Activated B cell treated with CpG ODN at 0.5 μM for 24 hours (primary cell): ENCODE measurements around the gene SPINK2. TPM values are rescaled to one million over a fixed set of nuclear protein-coding genes. Genes with fewer than 3 reads are reported as not detected.

ENCODE experiments used
- ATAC-seq: fragments of 200-7000 bp; cut with Tn5 transposase; one replicate; pipeline ENCODE4 v1.10.0; 2021; ENCODE audit warnings: low read depth, mild to moderate bottlenecking, moderate library complexity
- CTCF ChIA-PET: fragments of 350-600 bp; sonication (Branson Sonifier 250); formaldehyde crosslinking; loops from one replicate; lab custom pipeline; 2021; ENCODE audit warnings: antibody characterized with exemption; lab: Charles Lee
- POLR2A ChIA-PET: fragments of 350-600 bp; sonication (Branson Sonifier 250); formaldehyde crosslinking; loops from one replicate; lab custom pipeline; 2021; ENCODE audit warnings: antibody characterized with exemption; lab: Charles Lee
- DNase-seq: peaks from one replicate; pipeline ENCODE4 v3.0.0; 2022
- H3K27ac Mint-ChIP-seq: one replicate; pipeline ENCODE4 v1.8.0; 2020; ENCODE audit warnings: mixed read lengths
- H3K27me3 Mint-ChIP-seq: one replicate; pipeline ENCODE4 v1.8.0; 2021; ENCODE audit warnings: mixed read lengths
- H3K36me3 Mint-ChIP-seq: one replicate; pipeline ENCODE4 v1.8.0; 2021; ENCODE audit warnings: low read depth, mixed read lengths
- H3K4me1 Mint-ChIP-seq: one replicate; pipeline ENCODE4 v1.8.0; 2021; ENCODE audit warnings: mixed read lengths
- H3K4me3 Mint-ChIP-seq: one replicate; pipeline ENCODE4 v1.8.0; 2020; ENCODE audit warnings: mild to moderate bottlenecking, mixed read lengths
- H3K9me3 Mint-ChIP-seq: one replicate; pipeline ENCODE4 v1.8.0; 2020; ENCODE audit warnings: mixed read lengths
- intact Hi-C: fragments of 100-400 bp; cut with micrococcal nuclease; formaldehyde crosslinking; loops from one replicate; pipeline ENCODE4 v1.15.1; 2024
- total RNA-seq: library from RNA; stranded (reverse); gene quantifications from 2 replicates; pipeline ENCODE4 v1.2.3, GENCODE V29; 2022
- TF ChIP-seq, protein P1 (sequence below): fragments of 200-600 bp; IDR thresholded peaks from one replicate; pipeline ENCODE4 v1.8.0; 2022; ENCODE audit warnings: antibody characterized with exemption, mild to moderate bottlenecking

Gene SPINK2
- total RNA-seq, 1 donor from 2014 or later = not detected

DNA sequence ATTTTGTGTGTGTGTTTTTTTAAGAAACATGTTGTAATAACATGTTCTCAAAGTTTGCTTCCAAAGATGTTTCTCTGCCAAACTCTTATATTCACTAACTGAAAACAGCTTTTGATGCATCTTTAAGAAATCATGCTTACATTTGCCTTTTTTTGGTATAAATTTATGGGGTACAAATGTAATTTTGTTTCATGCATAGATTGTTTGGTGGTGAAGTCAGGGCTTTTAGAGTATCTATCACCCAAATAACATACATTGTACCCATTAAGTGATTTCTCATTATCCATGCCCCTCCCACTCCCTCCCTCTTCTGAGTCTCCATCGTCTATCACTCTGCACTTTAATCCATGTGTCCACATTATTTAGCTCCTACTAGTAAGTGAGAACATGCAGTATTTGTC, 30.8 kb downstream of the SPINK2 start:
- ATAC-seq (no peak), DNase-seq (no peak)
- ChIA-PET POLR2A (no interaction called here), CTCF (interaction anchor here (1.7 kb wide), 1 partner anchor 9 kb away, joined by 5 read pairs; no protein-coding TSS in a partner anchor)
- TF ChIP-seq, protein P1, sequence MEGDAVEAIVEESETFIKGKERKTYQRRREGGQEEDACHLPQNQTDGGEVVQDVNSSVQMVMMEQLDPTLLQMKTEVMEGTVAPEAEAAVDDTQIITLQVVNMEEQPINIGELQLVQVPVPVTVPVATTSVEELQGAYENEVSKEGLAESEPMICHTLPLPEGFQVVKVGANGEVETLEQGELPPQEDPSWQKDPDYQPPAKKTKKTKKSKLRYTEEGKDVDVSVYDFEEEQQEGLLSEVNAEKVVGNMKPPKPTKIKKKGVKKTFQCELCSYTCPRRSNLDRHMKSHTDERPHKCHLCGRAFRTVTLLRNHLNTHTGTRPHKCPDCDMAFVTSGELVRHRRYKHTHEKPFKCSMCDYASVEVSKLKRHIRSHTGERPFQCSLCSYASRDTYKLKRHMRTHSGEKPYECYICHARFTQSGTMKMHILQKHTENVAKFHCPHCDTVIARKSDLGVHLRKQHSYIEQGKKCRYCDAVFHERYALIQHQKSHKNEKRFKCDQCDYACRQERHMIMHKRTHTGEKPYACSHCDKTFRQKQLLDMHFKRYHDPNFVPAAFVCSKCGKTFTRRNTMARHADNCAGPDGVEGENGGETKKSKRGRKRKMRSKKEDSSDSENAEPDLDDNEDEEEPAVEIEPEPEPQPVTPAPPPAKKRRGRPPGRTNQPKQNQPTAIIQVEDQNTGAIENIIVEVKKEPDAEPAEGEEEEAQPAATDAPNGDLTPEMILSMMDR = no peak
- peaks cover 12% of the 10 kb centered on the region for H3K4me1 Mint-ChIP-seq
- H3K4me3 Mint-ChIP-seq = no peak overlapping the region
- H3K27me3 Mint-ChIP-seq = no peaks in the 10 kb centered on the region
- H3K36me3 Mint-ChIP-seq = no peaks in the 10 kb centered on the region
- no peak overlapping the region for H3K27ac Mint-ChIP-seq
- intact Hi-C loops = no loop called here
- no peaks in the 10 kb centered on the region for H3K9me3 Mint-ChIP-seq

DNA sequence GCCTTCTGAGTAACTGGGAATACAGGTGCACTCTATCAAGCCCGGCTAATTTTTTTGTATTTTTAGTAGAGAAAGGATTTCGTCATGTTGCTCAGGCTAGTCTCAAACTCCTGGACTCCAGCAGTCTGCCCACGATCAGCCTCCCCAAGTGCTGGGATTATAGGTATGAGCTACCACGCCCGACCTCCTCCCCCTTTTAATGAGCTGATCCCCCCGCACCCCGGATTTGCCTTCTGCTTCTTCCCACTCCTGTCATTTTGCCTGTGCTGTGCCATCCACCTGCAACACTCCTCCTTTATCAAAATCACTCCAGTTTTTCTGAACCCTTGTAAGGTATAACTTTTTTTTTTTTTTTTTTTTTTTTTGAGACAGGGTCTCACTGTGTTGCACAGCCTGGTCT, 33.4 kb downstream of the SPINK2 start:
- Mint-ChIP-seq H3K27me3 (no peaks in the 10 kb centered on the region), H3K4me1 (peaks cover 12% of the 10 kb centered on the region), H3K9me3 (no peaks in the 10 kb centered on the region), H3K27ac (no peak overlapping the region), H3K4me3 (no peak overlapping the region), H3K36me3 (no peaks in the 10 kb centered on the region)
- DNase-seq (no peak), ATAC-seq (no peak)
- ChIA-PET CTCF (no interaction called here), POLR2A (interaction anchor here (1.0 kb wide), 1 partner anchor 30 kb away, joined by 7 read pairs; no protein-coding TSS in a partner anchor)
- intact Hi-C loops = no loop called here
- TF ChIP-seq, protein P1 = no peak

DNA sequence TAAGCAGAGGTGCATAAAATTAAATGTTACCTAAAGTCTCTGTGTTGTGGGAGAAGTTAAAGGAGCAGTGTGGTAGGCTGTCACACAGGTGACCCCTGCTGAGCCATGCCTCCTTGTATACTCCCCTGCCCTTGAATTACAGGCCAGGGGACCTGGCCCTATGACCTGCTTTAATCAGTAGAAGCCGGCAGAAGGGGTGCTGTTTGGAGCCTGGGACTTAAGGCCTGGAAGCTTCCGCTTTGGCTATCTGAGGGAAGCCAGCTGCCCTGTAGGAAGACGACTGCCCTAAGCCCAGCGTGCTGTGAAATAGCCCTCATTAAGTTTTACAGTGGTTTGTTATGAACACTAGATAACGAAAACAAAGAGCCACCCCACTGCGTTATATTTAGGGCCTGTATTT, 34.1 kb downstream of the SPINK2 start:
- Mint-ChIP-seq H3K4me3 (no peak overlapping the region), H3K36me3 (no peaks in the 10 kb centered on the region), H3K9me3 (no peaks in the 10 kb centered on the region), H3K4me1 (peaks cover 12% of the 10 kb centered on the region), H3K27ac (no peak overlapping the region), H3K27me3 (no peaks in the 10 kb centered on the region)
- intact Hi-C loops = no loop called here
- DNase-seq = no peak
- ATAC-seq = no peak
- ChIA-PET CTCF (no interaction called here), POLR2A (interaction anchor here (1.0 kb wide), 1 partner anchor 30 kb away, joined by 7 read pairs; no protein-coding TSS in a partner anchor)
- TF ChIP-seq, protein P1 = no peak

DNA sequence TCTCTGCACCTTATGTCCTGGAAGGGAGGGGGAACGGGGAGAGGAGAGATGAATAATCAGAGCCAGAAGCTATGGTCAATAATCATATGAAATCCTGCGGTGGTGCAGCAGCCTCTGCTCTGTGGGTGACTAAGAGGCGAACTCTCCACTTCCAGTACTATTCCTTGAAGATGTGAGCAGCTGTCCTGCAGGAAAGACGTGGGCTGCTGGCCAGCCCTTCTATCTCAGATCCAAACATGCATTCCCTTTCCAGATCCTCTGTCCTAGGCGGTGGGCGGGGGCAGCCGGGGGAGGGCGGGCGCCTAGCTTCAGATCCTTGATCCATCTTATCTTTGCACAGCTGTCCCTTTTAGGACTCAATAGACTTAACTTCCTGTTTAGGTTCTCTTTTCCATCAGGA, 34.5 kb downstream of the SPINK2 start:
- ATAC-seq (no peak), DNase-seq (no peak)
- Mint-ChIP-seq H3K4me3 (no peak overlapping the region), H3K36me3 (no peaks in the 10 kb centered on the region), H3K27me3 (no peaks in the 10 kb centered on the region), H3K4me1 (peaks cover 10% of the 10 kb centered on the region), H3K27ac (no peak overlapping the region), H3K9me3 (no peaks in the 10 kb centered on the region)
- CTCF ChIA-PET = no interaction called here
- intact Hi-C loops = no loop called here
- POLR2A ChIA-PET = no interaction called here
- TF ChIP-seq, protein P1 = no peak

DNA sequence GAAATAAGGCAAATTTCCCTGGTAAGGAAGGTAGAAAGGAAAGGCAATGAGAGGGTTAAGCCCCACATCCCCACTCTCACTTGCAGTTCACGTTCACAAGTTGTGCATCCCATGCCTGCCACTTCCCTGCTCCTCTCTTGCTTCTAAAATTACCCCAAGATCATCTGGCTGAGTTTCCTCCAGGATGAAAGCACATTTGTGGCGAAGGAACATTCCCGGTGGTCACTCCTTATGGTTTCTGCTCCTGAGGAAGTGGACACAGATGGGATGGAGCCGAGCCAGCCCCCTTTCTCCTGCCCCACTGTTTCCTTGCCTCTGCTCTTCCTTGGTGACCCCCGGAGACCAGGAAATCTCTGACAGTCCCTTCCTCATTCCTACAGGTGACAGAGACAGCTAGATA, 37.5 kb downstream of the SPINK2 start:
- CTCF ChIA-PET = no interaction called here
- DNase-seq = no peak
- Mint-ChIP-seq H3K4me1 (no peaks in the 10 kb centered on the region), H3K36me3 (no peaks in the 10 kb centered on the region), H3K27me3 (no peaks in the 10 kb centered on the region), H3K9me3 (no peaks in the 10 kb centered on the region), H3K27ac (no peak overlapping the region), H3K4me3 (no peak overlapping the region)
- no peak for ATAC-seq
- POLR2A ChIA-PET = no interaction called here
- intact Hi-C loops = no loop called here
- TF ChIP-seq, protein P1 = no peak
